ENCODE measurements around the gene OR51A2. TPM values are rescaled to one million over a fixed set of nuclear protein-coding genes. Genes with fewer than 3 reads are reported as not detected.

The OR51A2 gene
- total and polyA plus RNA-seq, 2 experiments from 2014 or later = not detected

- H3K9me3 ChIP-seq (ENCODE audit: low read depth) = no peaks in the 10 kb centered on the region
- H3K4me2 ChIP-seq (ENCODE audit: unreplicated experiment) = no peak overlapping the region
- no peak overlapping the region for H3K9ac ChIP-seq
- H3K9me2 ChIP-seq (ENCODE audit: insufficient read depth) = no peaks in the 10 kb centered on the region
- H3K36me3 ChIP-seq (ENCODE audit: low read depth) = no peaks in the 10 kb centered on the region
- no peaks in the 10 kb centered on the region for H3K27me3 ChIP-seq (replicated peaks; ENCODE audit: insufficient read depth)
- no peaks in the 10 kb centered on the region for H3F3A ChIP-seq (ENCODE audit: insufficient read depth)
- no peaks in the 10 kb centered on the region for H4K20me1 ChIP-seq (ENCODE audit: insufficient read depth)
- no peaks in the 10 kb centered on the region for H3K79me2 ChIP-seq (ENCODE audit: insufficient read depth)
- in situ Hi-C loops (cut with MboI) = no loop called here
- TF ChIP-seq EZH2 (IDR thresholded peaks at IDR 0.05; ENCODE audit: insufficient read depth, poor library complexity, severe bottlenecking) (no peak), EZH2phosphoT487 (IDR thresholded peaks at IDR 0.05; ENCODE audit: insufficient read depth, low read depth) (no peak)
- no peak for DNase-seq
- no peak overlapping the region for H3K4me3 ChIP-seq
- no peak overlapping the region for H2AFZ ChIP-seq
- H3K27ac ChIP-seq = no peak overlapping the region
- no peaks in the 10 kb centered on the region for H3K4me1 ChIP-seq (ENCODE audit: insufficient read depth)
These were observed 38.9 kb downstream of the OR51A2 start for GRCh38 chr11:4916581-4916980.

Other genes starting within 250 kb of the OR51A2 start
- not detected in 2 replicates for gene OR51F1, start 185.8 kb downstream of the OR51A2 start, total RNA-seq (2014; rRNA removed; shearing (Covaris generic))
- gene OR51F1, start 185.8 kb downstream of the OR51A2 start, polyA plus RNA-seq (2016; fragmentation: Nextera tagmentation; extraction: Ambion mirVana) = not detected in 2 replicates
- not detected in 2 replicates for gene OR52R1, start 151.3 kb downstream of the OR51A2 start, total RNA-seq (2014; rRNA removed; shearing (Covaris generic))
- gene OR52R1, start 151.3 kb downstream of the OR51A2 start, polyA plus RNA-seq (2016; fragmentation: Nextera tagmentation; extraction: Ambion mirVana) = not detected in 2 replicates
- gene OR51F2, start 134.4 kb downstream of the OR51A2 start, total RNA-seq (2014; rRNA removed; shearing (Covaris generic)) = not detected in 2 replicates
- gene OR51F2, start 134.4 kb downstream of the OR51A2 start, polyA plus RNA-seq (2016; fragmentation: Nextera tagmentation; extraction: Ambion mirVana) = not detected in 2 replicates
- not detected in 2 replicates for gene OR51S1, start 106.5 kb downstream of the OR51A2 start, total RNA-seq (2014; rRNA removed; shearing (Covaris generic))
- gene OR51S1, start 106.5 kb downstream of the OR51A2 start, polyA plus RNA-seq (2016; fragmentation: Nextera tagmentation; extraction: Ambion mirVana) = not detected in 2 replicates
- not detected in 2 replicates for gene OR51T1, start 73.8 kb downstream of the OR51A2 start, total RNA-seq (2014; rRNA removed; shearing (Covaris generic))
- not detected in 2 replicates for gene OR51T1, start 73.8 kb downstream of the OR51A2 start, polyA plus RNA-seq (2016; fragmentation: Nextera tagmentation; extraction: Ambion mirVana)
- gene OR51A7, start 51.9 kb downstream of the OR51A2 start, total RNA-seq (2014; rRNA removed; shearing (Covaris generic)) = not detected in 2 replicates
- not detected in 2 replicates for gene OR51A7, start 51.9 kb downstream of the OR51A2 start, polyA plus RNA-seq (2016; fragmentation: Nextera tagmentation; extraction: Ambion mirVana)
- not detected in 2 replicates for gene OR51G2, start 36.4 kb downstream of the OR51A2 start, total RNA-seq (2014; rRNA removed; shearing (Covaris generic))
- not detected in 2 replicates for gene OR51G2, start 36.4 kb downstream of the OR51A2 start, polyA plus RNA-seq (2016; fragmentation: Nextera tagmentation; extraction: Ambion mirVana)
- gene OR51G1, start 31.4 kb downstream of the OR51A2 start, total RNA-seq (2014; rRNA removed; shearing (Covaris generic)) = not detected in 2 replicates
- gene OR51G1, start 31.4 kb downstream of the OR51A2 start, polyA plus RNA-seq (2016; fragmentation: Nextera tagmentation; extraction: Ambion mirVana) = not detected in 2 replicates
- gene OR51A4, start 8.1 kb downstream of the OR51A2 start, total RNA-seq (2014; rRNA removed; shearing (Covaris generic)) = not detected in 2 replicates
- not detected in 2 replicates for gene OR51A4, start 8.1 kb downstream of the OR51A2 start, polyA plus RNA-seq (2016; fragmentation: Nextera tagmentation; extraction: Ambion mirVana)
- not detected in 2 replicates for gene OR51L1, start 39.1 kb upstream of the OR51A2 start, total RNA-seq (2014; rRNA removed; shearing (Covaris generic))
- not detected in 2 replicates for gene OR51L1, start 39.1 kb upstream of the OR51A2 start, polyA plus RNA-seq (2016; fragmentation: Nextera tagmentation; extraction: Ambion mirVana)
- gene OR52J3, start 90.8 kb upstream of the OR51A2 start, total RNA-seq (2014; rRNA removed; shearing (Covaris generic)) = not detected in 2 replicates
- not detected in 2 replicates for gene OR52J3, start 90.8 kb upstream of the OR51A2 start, polyA plus RNA-seq (2016; fragmentation: Nextera tagmentation; extraction: Ambion mirVana)
- gene OR52E2, start 103.9 kb upstream of the OR51A2 start, total RNA-seq (2014; rRNA removed; shearing (Covaris generic)) = not detected in 2 replicates
- gene OR52E2, start 103.9 kb upstream of the OR51A2 start, polyA plus RNA-seq (2016; fragmentation: Nextera tagmentation; extraction: Ambion mirVana) = not detected in 2 replicates
- gene OR52E1, start 113.9 kb upstream of the OR51A2 start, total RNA-seq (2014; rRNA removed; shearing (Covaris generic)) = not detected in 2 replicates
- not detected in 2 replicates for gene OR52E1, start 113.9 kb upstream of the OR51A2 start, polyA plus RNA-seq (2016; fragmentation: Nextera tagmentation; extraction: Ambion mirVana)
- gene OR52A5, start 182.6 kb upstream of the OR51A2 start, total RNA-seq (2014; rRNA removed; shearing (Covaris generic)) = not detected in 2 replicates
- not detected in 2 replicates for gene OR52A5, start 182.6 kb upstream of the OR51A2 start, polyA plus RNA-seq (2016; fragmentation: Nextera tagmentation; extraction: Ambion mirVana)
- not detected in 2 replicates for gene OR52A1, start 199.0 kb upstream of the OR51A2 start, total RNA-seq (2014; rRNA removed; shearing (Covaris generic))
- not detected in 2 replicates for gene OR52A1, start 199.0 kb upstream of the OR51A2 start, polyA plus RNA-seq (2016; fragmentation: Nextera tagmentation; extraction: Ambion mirVana)
- not detected in 2 replicates for gene OR51V1, start 245.0 kb upstream of the OR51A2 start, total RNA-seq (2014; rRNA removed; shearing (Covaris generic))
- not detected in 2 replicates for gene OR51V1, start 245.0 kb upstream of the OR51A2 start, polyA plus RNA-seq (2016; fragmentation: Nextera tagmentation; extraction: Ambion mirVana)

Data from GM23248 (cell line).